ENCODE measurements around the gene RAB15.
A peak's percentile ranks its signal among the peaks of the same experiment; 100 is the strongest.

GRCh38 chr14:64960762-64961276 lies 11.3 kb downstream of the RAB15 start:
- peak; percentile 28 for TF ChIP-seq CTCF (IDR thresholded peaks at IDR 0.05; ENCODE audit: low read depth, low read length)
- no peak for TF ChIP-seq EZH2phosphoT487 (IDR thresholded peaks at IDR 0.05; ENCODE audit: low read depth)
